Erythroblast (primary cell): Measurements from ENCODE around the gene NCBP2L.

Experiments used
- GATA1 ChIP-seq: IDR thresholded peaks from 2 replicates; pipeline ENCODE4 v1.6.1; 2011; ENCODE audit warnings: low read depth, mild to moderate bottlenecking, control low read depth, low read length, moderate library complexity
- POLR2A ChIP-seq: IDR thresholded peaks from 2 replicates; pipeline ENCODE4 v1.6.1; 2011; ENCODE audit warnings: mild to moderate bottlenecking, low read length

GRCh38 chrX:107780525-107780924, 3.0 kb downstream of the NCBP2L start:
- TF ChIP-seq POLR2A (no peak), GATA1 (no peak)
